Stimulated activated CD4-positive, alpha-beta T cell treated with anti-CD3 and anti-CD28 coated beads, Interleukin-2, amount 100 ng/mL, for 48 hours (primary cell): ENCODE results near the gene P4HTM.

Source experiments
- DNase-seq, 2 donors: peaks; one replicate each; pipeline ENCODE4 v3.0.0-alpha.2; 2020

The P4HTM gene

DNA sequence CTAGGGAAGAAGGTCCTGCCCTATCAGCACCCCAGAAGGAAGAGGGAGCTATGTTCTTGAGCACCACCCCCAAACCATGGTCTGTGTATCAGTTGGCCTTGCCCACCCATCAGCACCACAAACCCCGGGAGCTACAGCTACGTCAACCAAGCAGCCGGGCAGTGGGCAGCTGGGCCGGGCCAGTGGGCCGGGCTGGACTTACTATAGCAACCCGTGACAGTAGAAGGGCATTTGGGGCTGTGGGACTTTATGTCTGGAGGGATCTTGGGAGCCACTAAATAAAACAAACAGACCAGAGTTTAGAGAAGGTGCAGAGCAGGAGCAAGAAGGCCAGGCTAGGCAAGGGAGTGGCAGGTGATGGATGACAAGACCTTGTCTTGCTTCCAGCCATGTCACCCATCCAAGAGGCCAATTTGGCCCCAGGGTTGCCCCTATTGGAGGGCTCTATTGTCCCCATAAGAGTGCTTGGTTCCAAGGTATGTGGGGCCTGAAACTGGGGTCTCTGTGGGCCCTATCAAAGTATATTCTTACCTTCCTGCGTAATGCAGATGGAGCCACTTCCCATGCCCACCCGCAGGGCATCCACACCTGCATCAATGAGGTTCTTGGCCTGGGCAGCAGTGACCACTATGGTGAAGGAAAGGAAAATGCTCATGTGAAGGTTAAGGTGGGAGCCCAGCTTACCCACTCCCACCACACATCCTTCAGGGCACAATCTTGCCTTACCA is 35.9 kb downstream of the P4HTM start:
- DNase-seq: no peak

DNA sequence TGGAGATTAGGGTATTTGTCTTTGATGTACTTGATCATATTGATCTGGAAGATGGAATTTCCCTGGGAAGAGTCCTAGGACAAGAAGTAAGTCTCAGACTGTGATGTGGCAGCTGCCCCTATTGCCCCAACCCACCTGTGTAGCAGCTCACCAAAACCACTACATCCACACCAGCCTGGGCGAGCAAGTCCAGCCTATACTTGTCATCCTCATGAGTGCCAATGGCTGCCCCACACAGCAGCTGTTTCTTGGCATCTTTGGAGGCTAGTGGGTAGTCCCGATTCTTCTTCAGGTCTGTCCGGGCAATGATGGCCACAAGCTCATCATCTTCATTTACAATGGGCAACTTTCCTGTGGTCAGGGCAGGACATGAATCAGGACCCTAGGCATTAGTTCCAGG is 36.5 kb downstream of the P4HTM start:
- DNase-seq: no peak

GRCh38 chr3:49027634-49028033 is 37.6 kb downstream of the P4HTM start:
- DNase-seq: no peak

- DNase-seq: no peak
Observed at GRCh38 chr3:49028298-49028672, 38.2 kb downstream of the P4HTM start.

- DNase-seq: peak; percentile 92 to 95
Observed at GRCh38 chr3:49028673-49029562, 38.9 kb downstream of the P4HTM start, which contains the start of gene IMPDH2. TSS of gene IMPDH2 (minus strand) at chr3:49029398. CDS start at chr3:49029350, 48 bp downstream.

- no peak for DNase-seq
Observed at GRCh38 chr3:49029563-49029884, 39.5 kb downstream of the P4HTM start.

- no peak for DNase-seq
Observed at GRCh38 chr3:49030321-49030720, 40.3 kb downstream of the P4HTM start.

DNA sequence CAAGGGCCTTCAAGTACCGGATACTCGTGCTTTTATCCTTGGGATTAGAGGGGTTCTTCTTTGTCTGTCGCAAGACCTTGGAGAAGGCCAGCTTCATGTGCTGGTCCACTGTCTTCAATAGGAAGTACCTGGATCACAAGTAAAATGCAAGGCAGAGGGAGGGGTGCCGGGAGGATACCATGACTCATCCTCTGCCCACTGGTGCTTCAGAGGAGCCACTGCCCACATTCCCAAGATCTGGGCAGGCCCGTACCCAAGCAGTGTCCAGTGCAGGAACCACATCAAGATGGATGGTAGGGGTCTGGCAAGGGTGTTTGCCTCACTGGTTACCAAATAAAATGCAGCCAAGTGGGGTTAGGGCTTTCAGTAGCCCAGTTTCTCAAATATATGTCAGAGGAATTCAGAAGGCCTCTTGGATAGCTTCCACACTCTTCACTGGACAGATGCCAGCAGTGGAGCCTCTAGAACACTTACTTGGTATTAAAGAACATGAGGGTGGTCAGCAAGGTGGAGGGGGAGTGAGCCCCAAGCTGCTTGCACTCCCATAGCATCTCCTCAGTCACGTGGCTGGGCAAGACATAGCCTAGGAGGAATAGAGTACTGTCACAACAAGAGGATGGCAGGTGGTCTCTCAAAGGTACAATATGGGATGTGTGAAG is 42.7 kb downstream of the P4HTM start:
- no peak for DNase-seq

DNA sequence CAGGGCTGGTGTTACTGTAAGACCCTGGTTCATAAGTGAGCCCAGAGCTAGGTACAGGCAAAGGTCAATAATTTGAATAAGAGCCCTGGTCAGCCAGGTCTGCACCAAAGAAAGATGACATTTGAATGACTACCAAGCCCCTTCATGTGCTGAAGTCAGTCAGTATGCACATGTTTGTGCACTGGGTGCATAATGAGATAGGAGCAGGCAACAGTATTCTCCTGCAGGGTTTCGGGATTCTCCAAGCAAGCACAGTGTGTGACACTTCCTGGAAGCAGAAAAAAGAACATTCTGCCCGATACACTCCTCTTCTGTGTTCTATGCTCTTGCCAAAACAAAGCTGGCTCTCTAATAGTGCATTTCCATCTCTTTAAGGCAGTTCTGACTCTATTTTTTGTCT is 44.6 kb downstream of the P4HTM start:
- DNase-seq: no peak

DNA sequence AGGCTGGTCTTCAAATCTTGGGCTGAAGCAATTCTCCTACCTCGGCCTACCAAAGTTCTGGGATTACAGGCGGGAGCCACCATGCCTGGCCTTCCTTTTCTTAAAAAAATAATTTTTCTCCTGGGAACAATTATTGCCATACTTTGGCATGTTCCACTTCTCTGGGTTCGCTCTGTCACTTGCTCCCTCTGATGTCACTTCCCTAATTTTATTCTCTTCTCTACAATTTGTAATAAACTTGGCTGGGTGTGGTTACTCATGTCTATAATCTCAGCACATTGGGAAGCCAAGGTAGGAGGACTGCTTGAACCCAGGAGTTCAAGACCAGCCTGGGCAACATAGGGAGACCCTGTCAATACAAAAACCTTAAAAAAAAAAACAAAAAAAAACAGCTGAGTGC is 45.2 kb downstream of the P4HTM start:
- DNase-seq: no peak

- DNase-seq: no peak
Observed at GRCh38 chr3:49053543-49053942, 63.5 kb downstream of the P4HTM start.

GRCh38 chr3:49054344-49054862 is 64.4 kb downstream of the P4HTM start:
- DNase-seq: no peak
